HG02970 (cell line): ENCODE data around the gene ADAM19.

Source experiments
- ATAC-seq: cut with Tn5 transposase; IDR thresholded peaks from one replicate; pipeline ENCODE4 v1.9.1; 2021; ENCODE audit warnings: mild to moderate bottlenecking, moderate library complexity, moderate number of reproducible peaks; ENCODE audit not compliant: unreplicated experiment, low FRiP score

Gene ADAM19, protein sequence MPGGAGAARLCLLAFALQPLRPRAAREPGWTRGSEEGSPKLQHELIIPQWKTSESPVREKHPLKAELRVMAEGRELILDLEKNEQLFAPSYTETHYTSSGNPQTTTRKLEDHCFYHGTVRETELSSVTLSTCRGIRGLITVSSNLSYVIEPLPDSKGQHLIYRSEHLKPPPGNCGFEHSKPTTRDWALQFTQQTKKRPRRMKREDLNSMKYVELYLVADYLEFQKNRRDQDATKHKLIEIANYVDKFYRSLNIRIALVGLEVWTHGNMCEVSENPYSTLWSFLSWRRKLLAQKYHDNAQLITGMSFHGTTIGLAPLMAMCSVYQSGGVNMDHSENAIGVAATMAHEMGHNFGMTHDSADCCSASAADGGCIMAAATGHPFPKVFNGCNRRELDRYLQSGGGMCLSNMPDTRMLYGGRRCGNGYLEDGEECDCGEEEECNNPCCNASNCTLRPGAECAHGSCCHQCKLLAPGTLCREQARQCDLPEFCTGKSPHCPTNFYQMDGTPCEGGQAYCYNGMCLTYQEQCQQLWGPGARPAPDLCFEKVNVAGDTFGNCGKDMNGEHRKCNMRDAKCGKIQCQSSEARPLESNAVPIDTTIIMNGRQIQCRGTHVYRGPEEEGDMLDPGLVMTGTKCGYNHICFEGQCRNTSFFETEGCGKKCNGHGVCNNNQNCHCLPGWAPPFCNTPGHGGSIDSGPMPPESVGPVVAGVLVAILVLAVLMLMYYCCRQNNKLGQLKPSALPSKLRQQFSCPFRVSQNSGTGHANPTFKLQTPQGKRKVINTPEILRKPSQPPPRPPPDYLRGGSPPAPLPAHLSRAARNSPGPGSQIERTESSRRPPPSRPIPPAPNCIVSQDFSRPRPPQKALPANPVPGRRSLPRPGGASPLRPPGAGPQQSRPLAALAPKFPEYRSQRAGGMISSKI

DNA sequence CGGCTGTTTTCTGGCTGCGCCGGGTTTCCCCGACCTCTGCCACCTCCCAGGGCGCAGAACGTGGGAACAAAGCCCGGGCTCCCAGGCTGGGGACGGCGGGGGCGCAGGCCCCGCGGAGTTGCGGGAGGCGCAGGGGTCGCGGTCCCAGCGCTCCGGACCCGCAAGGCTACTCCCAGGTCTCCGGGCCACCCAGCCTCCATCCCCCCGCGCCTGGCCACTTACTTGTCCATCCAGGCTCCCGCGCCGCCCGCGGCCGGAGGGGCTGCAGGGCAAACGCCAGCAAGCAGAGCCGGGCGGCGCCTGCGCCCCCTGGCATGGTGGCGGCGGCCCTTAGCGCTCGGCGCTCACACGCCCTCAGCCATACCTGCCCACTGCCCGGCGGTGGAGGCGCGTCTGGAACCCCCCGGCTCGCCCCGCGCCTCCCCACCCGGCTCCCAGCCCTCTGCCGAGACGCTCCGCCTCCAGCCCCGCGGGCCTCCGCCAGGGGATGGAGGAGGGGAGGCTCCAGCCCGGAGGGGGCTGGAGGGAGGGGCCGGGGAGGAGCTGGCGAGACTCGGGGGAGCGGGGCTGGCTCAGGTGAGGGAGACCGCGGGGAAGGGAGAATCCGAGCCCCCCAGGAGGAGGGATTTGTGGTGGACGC is at the start of gene ADAM19:
TSS of gene ADAM19 (minus strand) at position 395 of the 640 bp plus-strand sequence. CDS start at position 316, 79 bp downstream.
- no peak for ATAC-seq

DNA sequence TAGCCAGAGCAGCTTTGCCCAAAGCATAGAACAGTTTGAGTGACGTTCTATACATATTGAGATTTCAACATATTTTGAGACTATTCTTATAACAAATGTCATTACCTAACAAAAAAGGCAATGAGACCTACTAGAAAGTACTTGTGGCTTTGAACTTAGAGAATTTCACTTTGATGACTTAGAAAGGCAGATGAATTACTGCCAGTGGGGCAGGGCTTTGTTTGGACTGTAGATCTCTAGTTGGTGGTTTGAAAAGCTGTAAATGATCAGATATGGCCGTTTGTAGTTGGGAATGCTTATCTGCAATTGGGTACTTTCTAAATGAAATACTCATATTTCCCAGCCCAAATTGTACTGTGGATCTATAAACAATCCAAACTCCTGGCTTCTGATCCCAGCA is 48.6 kb upstream of the ADAM19 start:
- ATAC-seq: no peak

DNA sequence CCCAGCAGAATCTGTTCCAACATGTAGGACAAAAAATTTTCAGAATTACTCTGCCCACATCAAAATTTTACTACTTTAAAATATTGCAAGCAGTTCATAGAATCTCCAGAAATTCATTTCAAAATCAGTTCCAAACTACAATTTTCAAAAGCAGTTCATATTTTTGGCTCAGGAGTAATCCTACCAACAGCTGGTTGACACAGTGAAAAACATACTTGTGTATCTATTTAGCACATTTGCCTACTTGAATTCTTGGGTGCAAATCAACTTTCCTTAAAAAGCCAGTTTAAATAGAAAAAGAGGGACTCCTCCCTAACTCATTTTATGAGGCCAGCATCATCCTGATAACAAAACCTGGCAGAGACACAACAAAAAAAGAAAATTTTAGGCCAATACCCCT is 45.2 kb upstream of the ADAM19 start:
- ATAC-seq: no peak

DNA sequence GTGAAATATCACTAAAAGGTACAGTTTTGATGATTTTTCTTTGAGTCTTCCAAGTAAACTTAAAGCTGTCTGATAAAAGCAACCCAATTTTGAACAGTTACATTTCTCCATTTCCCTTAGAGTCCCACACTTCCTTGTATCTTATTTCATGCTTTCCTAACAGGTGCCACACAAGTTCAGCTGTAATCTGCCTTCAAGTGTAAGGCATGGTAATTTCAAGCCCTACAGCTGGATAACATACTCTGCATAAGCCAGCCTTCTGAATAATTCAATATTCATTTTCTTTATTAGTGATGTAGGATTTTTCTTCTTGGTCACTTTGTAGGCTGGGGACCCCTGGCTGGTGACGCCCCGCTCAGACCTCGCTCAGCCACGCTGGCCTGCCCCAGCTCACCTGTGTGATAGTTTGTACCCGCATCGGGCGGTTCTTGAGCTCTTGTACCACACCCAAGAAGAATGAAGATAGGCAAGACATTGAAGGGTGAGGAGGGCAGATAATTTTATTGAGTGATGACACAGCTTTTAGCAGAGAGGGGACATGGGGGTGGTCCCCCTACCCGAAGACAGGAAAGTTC is 42.7 kb upstream of the ADAM19 start:
- no peak for ATAC-seq

DNA sequence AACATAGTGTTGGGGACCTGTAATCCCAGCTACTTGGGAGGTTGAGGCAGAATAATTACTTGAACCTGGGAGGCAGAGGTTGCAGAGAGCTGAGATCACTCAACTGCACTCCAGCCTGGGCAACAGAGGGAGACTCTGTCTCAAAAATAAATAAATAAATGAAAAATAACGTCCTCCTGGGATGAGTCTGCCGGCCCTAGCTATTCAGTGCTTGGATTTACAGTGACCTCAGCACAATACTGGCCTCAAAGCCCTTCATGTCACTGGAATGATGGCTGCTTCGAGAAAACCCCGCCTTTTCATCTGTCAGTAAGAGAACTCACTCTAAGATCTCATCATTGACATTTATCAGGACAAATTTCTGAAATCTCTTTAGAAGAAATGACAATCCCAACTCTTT is 41.2 kb upstream of the ADAM19 start:
- no peak for ATAC-seq

DNA sequence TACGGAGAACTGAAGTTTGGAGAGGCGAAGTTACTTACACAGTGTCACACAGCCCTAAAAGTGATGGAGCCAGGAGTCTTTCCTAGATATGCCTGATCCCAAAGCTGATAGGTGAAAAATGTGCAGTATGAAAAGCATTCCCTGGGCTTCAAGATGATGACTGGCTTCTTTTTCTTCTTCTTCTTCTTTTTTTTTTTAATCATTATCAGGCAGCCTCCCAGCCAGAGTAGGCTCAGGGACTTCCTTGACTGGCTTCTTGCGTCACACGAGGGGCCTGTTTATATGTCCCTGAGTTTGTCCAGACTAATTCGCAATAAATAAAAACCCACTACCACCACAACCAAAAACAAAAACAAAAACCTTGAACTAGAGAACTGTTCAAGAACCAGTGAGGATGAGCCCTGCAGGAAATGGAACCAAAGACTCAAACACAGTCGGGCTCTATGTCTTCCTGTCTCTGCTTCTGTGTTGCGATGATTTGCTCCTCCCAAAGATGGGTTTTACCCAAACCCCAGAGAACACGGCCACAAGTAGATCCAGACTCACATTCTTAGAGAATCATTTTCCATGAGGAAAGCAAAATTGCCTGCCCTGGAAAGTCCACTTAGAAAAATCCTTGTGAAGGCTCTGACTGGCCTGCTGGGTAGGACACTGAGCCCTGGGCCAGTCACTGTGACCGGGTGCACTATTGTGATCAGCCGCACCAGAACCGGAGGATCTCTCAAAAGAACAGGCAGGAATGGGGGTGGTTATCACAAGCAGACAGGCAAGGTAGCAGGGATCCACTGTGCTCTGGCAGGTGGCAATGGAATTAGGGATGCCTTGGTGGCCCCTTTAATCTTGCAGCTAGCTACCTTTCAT is 38.0 kb upstream of the ADAM19 start:
- ATAC-seq: no peak

DNA sequence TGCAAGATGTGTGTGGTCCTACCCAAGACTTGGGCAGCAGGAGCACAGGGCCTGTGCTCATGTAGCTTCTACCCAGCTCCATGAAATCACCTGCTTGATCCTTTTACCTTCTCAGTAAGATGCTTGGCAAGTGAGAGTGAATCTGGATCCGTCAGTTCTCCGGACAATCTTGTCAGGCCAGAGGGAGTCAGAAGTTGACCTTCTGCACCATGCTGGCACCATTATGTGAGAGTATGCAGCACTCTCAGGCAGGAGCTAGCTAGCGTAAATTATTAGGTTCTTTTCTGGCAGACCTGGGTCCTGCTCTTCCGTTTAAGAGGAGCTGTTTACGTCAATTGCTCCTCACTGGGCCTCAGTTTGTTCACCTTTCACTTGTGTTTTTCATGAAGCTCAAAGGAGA is 37.0 kb upstream of the ADAM19 start:
- ATAC-seq: no peak

DNA sequence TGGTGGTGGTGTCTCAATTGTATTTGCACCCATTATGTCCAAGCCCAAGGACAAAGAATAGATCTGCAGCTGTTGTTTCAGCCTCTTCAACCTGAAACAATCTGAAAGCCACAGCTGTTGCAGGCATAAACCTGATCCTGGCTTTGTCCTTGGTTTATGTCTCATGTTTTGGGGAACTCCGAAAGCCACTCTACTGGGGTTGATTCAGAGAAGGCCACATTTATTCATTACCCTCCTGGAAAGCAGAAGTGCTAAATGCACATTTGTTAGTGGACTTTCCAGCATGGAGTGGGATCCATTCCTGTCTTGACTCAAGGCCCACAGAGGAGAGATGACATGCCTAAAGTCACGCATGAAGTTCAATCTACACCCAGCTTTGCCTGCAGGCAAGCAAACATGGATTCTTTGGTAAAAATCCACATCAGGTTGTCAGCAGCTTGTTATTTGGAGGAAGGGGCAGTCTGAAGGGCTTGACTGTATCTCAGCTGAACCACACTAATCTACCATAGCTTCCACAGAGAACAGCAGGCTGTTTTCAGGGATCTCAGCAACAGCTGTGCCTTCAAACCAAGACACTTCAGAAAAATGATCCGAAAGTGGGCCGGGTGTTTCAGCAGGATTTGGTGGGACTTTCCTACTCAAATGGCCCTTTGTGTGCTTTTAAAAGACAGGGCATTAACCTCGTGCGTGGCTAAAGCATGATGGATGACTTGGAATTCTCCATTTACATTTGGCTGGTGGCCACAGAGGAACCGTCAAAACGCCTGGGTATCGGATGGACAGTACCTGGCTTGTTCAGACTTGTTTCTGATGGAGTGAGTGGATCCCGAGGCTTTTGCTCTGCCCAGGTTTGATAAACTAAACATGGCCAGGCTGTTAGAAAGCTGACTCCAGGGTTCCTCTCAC is 36.2 kb upstream of the ADAM19 start:
- ATAC-seq: no peak

DNA sequence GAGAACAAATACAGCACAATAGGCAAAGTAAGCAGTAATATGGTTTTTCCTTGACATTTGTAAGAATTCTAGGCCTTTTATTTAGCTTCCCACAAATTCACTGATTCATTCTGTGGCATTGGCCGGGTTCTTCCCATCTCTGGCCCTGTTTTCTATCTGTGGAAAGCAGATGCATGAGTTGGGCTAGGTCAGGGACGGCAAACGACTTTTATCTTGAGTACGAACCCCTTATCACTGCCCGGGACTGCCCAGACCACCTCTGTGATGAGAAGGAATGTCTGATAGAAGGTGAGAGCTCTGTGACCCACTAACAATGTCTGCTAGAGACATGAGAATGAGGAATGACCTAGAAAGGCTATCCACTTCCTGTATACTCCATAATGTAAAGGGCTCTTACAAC is 35.4 kb upstream of the ADAM19 start:
- no peak for ATAC-seq

DNA sequence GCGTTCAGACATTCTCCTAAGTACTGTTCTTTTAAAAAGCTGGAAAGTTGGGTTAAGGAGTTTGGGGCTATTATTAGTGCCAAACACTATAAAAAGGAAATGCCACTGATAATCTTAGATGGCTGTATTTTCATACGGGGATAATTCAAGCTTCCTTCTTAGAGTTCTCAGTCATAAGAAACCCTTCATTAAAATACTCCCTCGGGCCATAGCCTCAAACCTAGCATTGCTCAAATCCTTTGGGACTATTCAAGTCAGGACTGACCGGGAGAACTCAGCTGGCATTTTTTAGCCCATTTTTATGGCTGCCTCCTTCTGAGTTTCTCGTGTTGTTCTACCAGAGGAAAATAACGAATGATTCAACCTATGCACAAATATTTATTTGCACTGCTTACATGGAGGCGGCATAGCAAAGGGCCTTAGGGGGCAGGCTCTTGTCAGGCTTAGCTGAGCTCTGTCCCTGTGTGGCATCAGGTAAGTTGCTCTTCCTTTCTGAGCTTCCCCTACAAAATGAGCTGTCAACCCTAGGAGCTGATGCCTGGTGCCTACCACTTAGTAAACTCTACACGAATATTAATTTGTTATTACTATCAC is 33.5 kb upstream of the ADAM19 start:
- ATAC-seq: no peak

DNA sequence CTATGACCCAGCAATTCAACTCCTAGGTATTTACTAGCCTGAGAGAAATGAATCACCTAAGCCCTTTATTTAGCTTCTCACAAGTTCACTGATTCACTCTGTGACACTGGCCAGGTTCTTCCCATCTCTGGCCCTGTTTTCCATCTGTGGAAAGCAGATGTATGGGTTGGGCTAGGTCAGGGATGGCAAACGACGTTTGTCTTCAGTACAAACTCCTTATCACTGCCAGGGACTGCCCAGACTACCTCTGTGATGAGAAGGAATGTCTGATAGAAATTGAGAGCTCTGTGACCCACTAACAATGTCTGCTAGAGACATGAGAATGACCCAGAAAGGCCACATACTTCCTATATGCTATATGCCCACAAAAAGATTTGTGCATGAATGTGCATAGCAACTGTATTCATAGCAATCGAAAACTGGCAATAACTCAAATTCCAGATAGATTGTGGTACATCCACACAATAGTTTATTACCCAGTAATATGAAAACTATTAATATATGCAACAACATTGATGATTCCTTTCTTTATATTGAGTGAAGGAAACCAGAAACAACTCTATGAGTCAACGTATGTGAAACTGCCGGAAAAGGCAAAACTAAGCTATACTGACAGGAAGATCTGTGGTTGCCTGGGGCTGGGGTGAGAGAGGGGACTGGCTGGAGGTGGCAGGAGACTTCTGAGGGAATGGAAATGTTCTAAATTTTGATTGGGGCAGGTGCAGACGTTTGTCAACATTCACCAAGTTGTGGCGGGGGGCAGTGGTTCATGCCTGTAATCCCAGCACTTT is 32.0 kb upstream of the ADAM19 start:
- no peak for ATAC-seq

DNA sequence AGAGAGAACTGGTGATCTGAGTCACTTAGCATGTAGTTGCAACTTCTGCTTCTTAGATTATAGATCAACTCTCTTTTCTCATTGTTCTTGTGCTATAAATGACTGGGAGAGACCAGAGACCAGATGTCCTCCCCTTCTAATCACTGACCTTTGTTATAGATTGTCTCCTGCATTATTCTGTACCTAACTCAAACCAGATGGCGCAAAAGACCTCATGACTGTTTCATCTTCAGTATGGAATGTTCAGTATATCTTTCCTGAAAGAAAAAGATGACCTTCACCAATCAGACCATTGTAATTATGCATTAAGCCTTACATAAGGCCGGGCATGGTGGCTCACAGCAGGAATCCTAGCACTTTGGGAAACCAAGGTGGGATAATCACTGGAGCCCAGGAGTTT is 30.5 kb upstream of the ADAM19 start:
- ATAC-seq: no peak

DNA sequence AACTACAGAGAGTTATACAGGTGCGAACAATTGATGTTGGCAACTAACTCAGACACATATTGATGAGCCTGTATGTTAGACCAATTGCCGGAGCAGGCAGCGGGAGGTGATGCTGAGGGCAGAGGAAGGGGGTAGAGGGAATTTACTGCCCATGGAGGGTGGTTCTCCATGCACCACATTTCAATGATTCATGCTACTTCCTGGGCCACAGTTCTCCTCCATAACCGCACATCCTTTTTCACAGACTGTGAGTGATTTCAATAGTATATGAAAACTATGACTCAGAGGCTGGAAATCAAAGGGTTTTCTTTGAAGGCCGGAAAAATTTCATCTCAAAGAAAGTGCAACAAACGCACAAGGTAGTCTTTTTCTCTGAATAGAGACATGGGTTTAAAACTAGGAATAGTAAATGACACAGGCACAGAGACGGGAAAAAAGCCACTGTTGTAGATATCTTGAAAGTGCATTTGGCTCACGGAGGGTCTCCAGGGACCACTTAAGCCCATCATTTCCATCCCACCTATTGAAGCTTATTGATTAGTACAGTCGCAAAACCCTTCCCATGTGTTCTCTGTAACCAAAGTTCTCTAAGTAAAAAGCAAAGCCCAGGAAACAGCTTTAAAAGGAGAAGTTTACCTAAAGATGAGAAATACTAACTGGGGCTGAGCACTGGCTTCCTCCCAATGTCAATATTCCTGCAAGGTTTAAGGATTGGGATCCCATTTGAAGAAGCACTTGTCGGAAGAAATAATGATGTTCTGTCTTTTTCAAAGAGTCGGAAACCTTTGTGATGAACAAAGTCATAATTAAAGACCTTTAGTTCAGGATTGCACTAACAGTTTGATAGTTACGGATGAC is 28.0 kb upstream of the ADAM19 start:
- no peak for ATAC-seq

DNA sequence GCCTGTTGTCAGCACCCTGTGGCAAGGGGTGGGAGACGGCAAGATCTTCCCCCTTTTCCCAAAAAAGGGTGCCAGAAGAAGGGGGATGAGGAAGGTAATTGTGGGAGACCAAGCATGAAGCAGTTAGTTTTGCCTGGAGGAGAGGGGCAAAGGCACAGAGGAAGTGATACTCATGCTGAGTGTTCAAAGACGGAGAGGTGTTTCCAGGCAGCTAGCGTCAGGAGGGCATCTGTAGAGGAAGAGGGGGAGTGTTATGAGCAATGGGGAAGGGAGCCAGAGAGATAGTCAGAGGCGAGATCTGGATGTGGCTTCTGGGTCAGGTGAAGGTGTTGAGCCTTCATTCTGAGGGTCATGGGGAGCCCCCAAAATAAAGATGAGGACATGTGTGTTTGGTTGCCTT is 26.9 kb upstream of the ADAM19 start:
- no peak for ATAC-seq

DNA sequence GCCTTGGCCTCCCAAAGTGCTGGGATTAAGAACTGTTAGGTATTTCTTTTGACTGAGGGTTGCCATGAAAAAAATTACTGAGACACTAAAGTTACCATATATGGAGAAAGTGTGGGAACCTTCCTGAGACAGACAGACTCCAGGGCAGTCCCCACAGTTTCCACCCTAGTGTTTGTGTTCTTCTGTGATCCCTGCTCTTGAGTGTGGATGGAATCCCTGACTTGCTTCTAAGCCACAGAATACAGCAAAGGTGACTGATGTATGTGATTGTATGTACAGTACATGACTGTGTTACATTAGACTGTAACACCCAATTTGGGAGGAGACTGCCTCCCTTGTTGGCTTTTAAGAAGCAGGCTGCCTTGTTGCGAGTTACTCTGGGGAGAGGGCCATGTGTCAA is 24.7 kb upstream of the ADAM19 start:
- no peak for ATAC-seq

DNA sequence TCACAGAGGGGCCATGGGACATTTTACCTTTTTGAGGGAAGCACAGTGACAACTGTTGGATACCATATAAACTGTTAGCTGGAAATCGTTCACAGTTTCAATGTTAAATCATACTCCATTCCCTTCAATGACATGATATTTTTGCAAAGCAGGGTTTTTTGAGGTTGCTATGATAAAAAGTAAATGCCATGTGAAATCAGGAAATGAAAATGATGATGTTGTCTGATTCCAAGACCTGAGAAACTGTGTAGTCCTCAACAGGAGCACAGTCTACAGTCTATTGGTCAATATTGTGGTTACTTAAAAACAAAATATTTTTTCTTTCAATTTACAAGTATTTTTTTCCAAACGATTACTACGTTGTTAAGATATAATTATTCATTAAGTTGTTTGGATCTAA is 24.0 kb upstream of the ADAM19 start:
- ATAC-seq: no peak
